SK-N-SH (cell line): ENCODE data around the gene SPATA21.

Source experiments
- CHD2 ChIP-seq: fragments of 150-350 bp; IDR thresholded peaks from 2 replicates; pipeline ENCODE4 v1.6.1; 2018; ENCODE audit warnings: low read length; ENCODE audit not compliant: partially characterized antibody
- NFIC ChIP-seq: IDR thresholded peaks from 2 replicates; pipeline ENCODE4 v1.4.0; 2012; ENCODE audit warnings: borderline replicate concordance
- POLR2AphosphoS5 ChIP-seq: IDR thresholded peaks from 2 replicates; pipeline ENCODE4 v1.6.1; 2012; ENCODE audit warnings: low read depth, low read length
- TF ChIP-seq, protein P1 (sequence below): fragments of 200-600 bp; sonication (generic); IDR thresholded peaks from 2 replicates; pipeline ENCODE4 v1.6.1; 2017; ENCODE audit warnings: antibody characterized with exemption, mild to moderate bottlenecking, moderate library complexity

DNA sequence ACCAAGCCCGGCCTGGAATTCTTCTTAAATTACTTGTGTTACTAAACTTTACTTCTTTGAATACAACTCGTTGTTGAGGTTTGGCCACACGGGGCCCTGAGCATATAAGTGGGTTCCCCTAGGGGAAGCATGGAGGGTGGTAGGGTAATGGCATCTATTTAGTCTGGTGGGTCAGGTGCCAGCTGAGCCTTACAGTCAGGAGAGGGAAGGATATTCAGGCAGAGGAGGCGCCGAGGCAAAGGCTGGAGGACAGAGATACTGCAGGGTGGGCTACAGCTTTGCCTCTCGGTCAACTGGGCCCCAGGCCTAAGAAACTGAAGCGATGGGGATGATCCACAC is 2.9 kb upstream of the SPATA21 start:
- TF ChIP-seq CHD2 (no peak), NFIC (no peak), POLR2AphosphoS5 (no peak)
- TF ChIP-seq, protein P1, sequence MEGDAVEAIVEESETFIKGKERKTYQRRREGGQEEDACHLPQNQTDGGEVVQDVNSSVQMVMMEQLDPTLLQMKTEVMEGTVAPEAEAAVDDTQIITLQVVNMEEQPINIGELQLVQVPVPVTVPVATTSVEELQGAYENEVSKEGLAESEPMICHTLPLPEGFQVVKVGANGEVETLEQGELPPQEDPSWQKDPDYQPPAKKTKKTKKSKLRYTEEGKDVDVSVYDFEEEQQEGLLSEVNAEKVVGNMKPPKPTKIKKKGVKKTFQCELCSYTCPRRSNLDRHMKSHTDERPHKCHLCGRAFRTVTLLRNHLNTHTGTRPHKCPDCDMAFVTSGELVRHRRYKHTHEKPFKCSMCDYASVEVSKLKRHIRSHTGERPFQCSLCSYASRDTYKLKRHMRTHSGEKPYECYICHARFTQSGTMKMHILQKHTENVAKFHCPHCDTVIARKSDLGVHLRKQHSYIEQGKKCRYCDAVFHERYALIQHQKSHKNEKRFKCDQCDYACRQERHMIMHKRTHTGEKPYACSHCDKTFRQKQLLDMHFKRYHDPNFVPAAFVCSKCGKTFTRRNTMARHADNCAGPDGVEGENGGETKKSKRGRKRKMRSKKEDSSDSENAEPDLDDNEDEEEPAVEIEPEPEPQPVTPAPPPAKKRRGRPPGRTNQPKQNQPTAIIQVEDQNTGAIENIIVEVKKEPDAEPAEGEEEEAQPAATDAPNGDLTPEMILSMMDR, result no peak
